Mesothelial cell of epicardium (in vitro differentiated cells): ENCODE data around the gene ADGRG7. TPM values are rescaled to one million over a fixed set of nuclear protein-coding genes. Genes with fewer than 3 reads are reported as not detected.
A peak's percentile ranks its signal among the peaks of the same experiment; 100 is the strongest.

Experiments
- DNase-seq, 2 experiments: peaks; one replicate each; pipeline ENCODE4 v3.0.0; 2021; ENCODE audit warnings: low spot score in 2 of 2; ENCODE audit not compliant: unreplicated experiment in 2 of 2
- H3K27ac Mint-ChIP-seq: 2 replicates; pipeline ENCODE4 v1.8.0; 2021; ENCODE audit warnings: mixed read lengths
- H3K27me3 Mint-ChIP-seq: 2 replicates; pipeline ENCODE4 v1.8.0; 2021; ENCODE audit warnings: low read depth, mixed read lengths
- H3K36me3 Mint-ChIP-seq: 2 replicates; pipeline ENCODE4 v1.8.0; 2021; ENCODE audit warnings: mixed read lengths
- H3K4me1 Mint-ChIP-seq: 2 replicates; pipeline ENCODE4 v1.8.0; 2021; ENCODE audit warnings: mixed read lengths
- H3K4me3 Mint-ChIP-seq: 2 replicates; pipeline ENCODE4 v1.8.0; 2021; ENCODE audit warnings: mild to moderate bottlenecking, moderate library complexity, mixed read lengths
- H3K9me3 Mint-ChIP-seq: 2 replicates; pipeline ENCODE4 v1.8.0; 2021; ENCODE audit warnings: mixed read lengths
- CTCF ChIP-seq: fragments of 200-600 bp; sonication (generic); IDR thresholded peaks from one replicate; pipeline ENCODE4 v1.5.0; 2021; ENCODE audit warnings: antibody characterized with exemption; ENCODE audit not compliant: unreplicated experiment
- total RNA-seq: library from RNA; stranded (reverse); gene quantifications from 3 replicates; pipeline ENCODE4 v1.2.1, GENCODE V29; 2021

Gene ADGRG7
- total RNA-seq, 1 donor from 2014 or later = not detected

- Mint-ChIP-seq H3K27ac (no peak overlapping the region), H3K27me3 (peaks cover 1% of the 10 kb centered on the region), H3K36me3 (no peaks in the 10 kb centered on the region), H3K9me3 (peaks cover 22% of the 10 kb centered on the region), H3K4me3 (no peak overlapping the region), H3K4me1 (peaks cover 5% of the 10 kb centered on the region)
- DNase-seq = no peak
- TF ChIP-seq CTCF = no peak
These were observed 21.1 kb upstream of the ADGRG7 start for GRCh38 chr3:100588251-100588650.

DNA sequence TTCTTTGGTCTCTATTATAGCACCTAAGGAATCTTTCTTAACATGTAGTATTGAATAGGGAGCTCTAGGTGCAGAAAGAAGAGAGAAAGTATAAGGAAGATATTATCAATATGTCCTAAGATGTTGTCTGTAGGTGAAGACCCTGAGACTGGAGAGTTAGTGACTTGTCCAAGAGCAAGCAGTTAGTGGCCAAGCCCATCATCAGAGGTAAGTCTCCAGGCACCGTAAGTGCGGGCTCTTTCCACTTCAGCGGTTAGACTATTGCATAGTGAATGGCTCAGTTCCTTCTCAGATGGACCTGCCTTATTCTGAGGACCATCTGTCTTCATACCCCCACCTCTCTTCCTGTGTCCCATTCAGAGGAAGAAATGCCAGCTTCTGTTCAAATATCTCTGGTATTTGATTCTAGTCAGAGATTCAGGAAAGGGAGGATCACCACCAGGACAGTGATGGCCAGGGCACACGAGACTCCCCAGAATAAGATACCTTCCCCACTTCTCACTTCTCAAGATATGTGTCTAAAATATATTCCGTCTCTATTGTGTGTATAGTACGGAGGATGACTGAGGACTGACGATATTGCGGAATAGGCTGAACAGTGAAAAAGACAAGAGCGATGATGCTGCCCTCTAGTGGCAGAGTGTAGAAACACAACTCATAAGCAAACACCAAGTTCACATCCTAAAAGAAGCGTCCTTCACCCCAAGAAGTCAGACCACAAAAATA is 19.1 kb upstream of the ADGRG7 start:
- H3K9me3 Mint-ChIP-seq = peaks cover 11% of the 10 kb centered on the region
- DNase-seq = peak in 1 of 2 experiments; percentile 61
- H3K4me1 Mint-ChIP-seq = peaks cover 3% of the 10 kb centered on the region
- peaks cover 1% of the 10 kb centered on the region for H3K27me3 Mint-ChIP-seq
- no peak overlapping the region for H3K27ac Mint-ChIP-seq
- no peaks in the 10 kb centered on the region for H3K36me3 Mint-ChIP-seq
- H3K4me3 Mint-ChIP-seq = peak overlapping the region; percentile 35
- TF ChIP-seq CTCF = peak; percentile 94

- H3K9me3 Mint-ChIP-seq = peaks cover 7% of the 10 kb centered on the region
- H3K4me3 Mint-ChIP-seq = no peak overlapping the region
- no peak for DNase-seq
- H3K27ac Mint-ChIP-seq = no peak overlapping the region
- H3K4me1 Mint-ChIP-seq = peaks cover 3% of the 10 kb centered on the region
- peak; percentile 49 for TF ChIP-seq CTCF
- no peaks in the 10 kb centered on the region for H3K36me3 Mint-ChIP-seq
- peaks cover 6% of the 10 kb centered on the region for H3K27me3 Mint-ChIP-seq
These were observed 18.6 kb upstream of the ADGRG7 start for GRCh38 chr3:100590840-100591147.

DNA sequence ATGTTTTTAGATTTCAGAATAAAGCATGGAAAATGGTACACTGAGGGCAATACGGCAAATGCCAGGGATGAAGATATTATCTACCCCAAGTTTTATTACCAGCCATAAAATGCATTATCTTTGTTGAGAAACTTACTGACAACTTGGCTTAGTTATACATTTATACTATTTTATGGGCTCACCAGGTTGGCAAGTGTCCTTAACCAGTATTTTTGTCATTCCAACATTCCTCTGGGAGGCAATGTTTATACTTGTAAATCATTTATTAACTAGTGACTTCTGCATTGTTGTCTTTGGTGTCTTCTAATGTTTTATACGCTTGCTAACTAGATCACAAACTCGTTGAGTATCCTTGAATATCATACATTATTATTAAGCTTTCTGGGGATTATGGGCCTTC is 18.0 kb upstream of the ADGRG7 start:
- H3K36me3 Mint-ChIP-seq = no peaks in the 10 kb centered on the region
- no peak for TF ChIP-seq CTCF
- no peak overlapping the region for H3K27ac Mint-ChIP-seq
- DNase-seq = no peak
- H3K4me1 Mint-ChIP-seq = peaks cover 3% of the 10 kb centered on the region
- peaks cover 2% of the 10 kb centered on the region for H3K9me3 Mint-ChIP-seq
- peaks cover 11% of the 10 kb centered on the region for H3K27me3 Mint-ChIP-seq
- no peak overlapping the region for H3K4me3 Mint-ChIP-seq

DNA sequence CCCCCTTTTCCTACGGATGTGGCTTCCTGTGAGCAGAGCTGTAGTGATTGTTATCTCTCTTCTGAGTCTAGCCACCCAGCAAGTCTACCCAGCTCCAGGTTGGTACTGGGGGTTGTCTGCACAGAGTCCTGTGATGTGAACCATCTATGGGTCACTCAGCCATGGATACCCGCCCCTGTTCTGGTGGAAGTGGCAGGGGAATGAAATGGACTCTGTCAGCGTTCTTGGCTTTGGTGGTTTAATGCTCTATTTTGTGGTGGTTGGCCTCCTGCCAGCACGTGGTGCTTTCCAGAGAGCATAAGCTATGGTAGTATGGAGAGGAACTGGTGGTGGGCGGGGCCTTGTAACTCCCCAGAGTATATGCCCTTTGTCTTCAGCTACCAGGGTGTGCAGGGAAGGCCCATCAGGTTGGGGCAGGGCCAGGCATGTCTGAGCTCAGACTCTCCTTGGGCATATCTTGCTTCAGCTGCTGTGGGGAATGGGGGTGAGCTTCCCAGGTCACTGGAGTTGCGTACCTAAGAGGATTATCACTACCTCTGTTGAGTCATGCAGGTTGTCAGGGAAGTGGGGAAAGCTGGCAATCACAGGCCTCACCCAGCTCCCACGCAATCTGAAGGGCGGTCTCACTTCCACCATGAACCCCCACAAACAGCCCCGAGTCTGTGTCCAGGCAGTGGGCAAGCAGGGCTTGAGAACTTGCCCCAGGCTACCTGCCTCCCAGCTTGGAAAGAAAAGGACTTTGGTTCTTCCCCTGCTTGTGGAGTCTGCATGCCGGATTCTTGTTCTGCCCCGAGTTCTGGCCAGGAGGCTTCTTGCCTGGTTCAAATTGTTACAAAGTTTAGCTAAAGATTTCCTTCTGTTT is 9.0 kb upstream of the ADGRG7 start:
- no peak overlapping the region for H3K27ac Mint-ChIP-seq
- H3K4me1 Mint-ChIP-seq = peaks cover 8% of the 10 kb centered on the region
- H3K9me3 Mint-ChIP-seq = peaks cover 16% of the 10 kb centered on the region
- no peaks in the 10 kb centered on the region for H3K36me3 Mint-ChIP-seq
- no peak for DNase-seq
- TF ChIP-seq CTCF = no peak
- H3K27me3 Mint-ChIP-seq = peaks cover 18% of the 10 kb centered on the region
- no peak overlapping the region for H3K4me3 Mint-ChIP-seq
